ENCODE data around the gene USP49. TPM values are rescaled to one million over a fixed set of nuclear protein-coding genes. Genes with fewer than 3 reads are reported as not detected.

USP49 gene
- total and polyA plus RNA-seq, 2 of the 13 experiments (the other 11 are each of a cell fraction or from before 2014, with no cell fraction given), result 2.9 to 4.3 TPM

GRCh38 chr6:41935685-41936072, 40.5 kb upstream of the USP49 start (continued):
- TF ChIP-seq FOXC1 (CRISPR knock-in tag; IDR thresholded peaks at IDR 0.05; ENCODE audit: borderline replicate concordance), result no peak
- no peak for TF ChIP-seq SMYD3 (CRISPR knock-in tag; IDR thresholded peaks at IDR 0.05)
- TF ChIP-seq POLR2AphosphoS2 (IDR thresholded peaks at IDR 0.05; ENCODE audit: low read depth, low read length), result peak; percentile 23; the same call in 1 of the 2 replicates
- TF ChIP-seq ZNF672 (CRISPR knock-in tag; IDR thresholded peaks at IDR 0.05), result no peak
- TF ChIP-seq SNAPC5 (CRISPR knock-in tag; IDR thresholded peaks at IDR 0.05; ENCODE audit: borderline replicate concordance), result no peak
- TF ChIP-seq TRIM22 (IDR thresholded peaks at IDR 0.05), result no peak
- no peak for TF ChIP-seq ZNF580 (CRISPR knock-in tag; IDR thresholded peaks at IDR 0.05; ENCODE audit: borderline replicate concordance, low read depth)
- no peak for TF ChIP-seq RBAK (CRISPR knock-in tag; IDR thresholded peaks at IDR 0.05)
- TF ChIP-seq POLR2A (IDR thresholded peaks at IDR 0.05; ENCODE audit: insufficient read depth in 1 of 2, low read depth in 2 of 2, low read length in 2 of 2), result 0 out of 4 replicates have a peak, but pooled peaks of 1 of the 2 experiments have one; percentile 43
- no peak for TF ChIP-seq ZNF296 (CRISPR knock-in tag; conservative IDR thresholded peaks at IDR 0.05)
- no peak for TF ChIP-seq ZNF414 (CRISPR knock-in tag; IDR thresholded peaks at IDR 0.05)
- TF ChIP-seq CBX1 (IDR thresholded peaks at IDR 0.05; ENCODE audit: low read depth), result no peak
- no peak for TF ChIP-seq FUBP1 (CRISPR knock-in tag; IDR thresholded peaks at IDR 0.05; ENCODE audit: borderline replicate concordance)
- no peak for TF ChIP-seq RXRA (CRISPR knock-in tag; IDR thresholded peaks at IDR 0.05)
- no peak for TF ChIP-seq KMT2B (CRISPR knock-in tag; IDR thresholded peaks at IDR 0.05)
- TF ChIP-seq AGO2 (optimal IDR thresholded peaks at IDR 0.05; ENCODE audit: low read depth, low read length), result peak; percentile 98
- no peak for TF ChIP-seq HOXA5 (CRISPR knock-in tag; IDR thresholded peaks at IDR 0.05)
- TF ChIP-seq ZNF124 (CRISPR knock-in tag; IDR thresholded peaks at IDR 0.05), result no peak
- TF ChIP-seq RFX1 (IDR thresholded peaks at IDR 0.05), result no peak
- TF ChIP-seq ZNF891 (CRISPR knock-in tag; IDR thresholded peaks at IDR 0.05), result no peak
